H1 (cell line): ENCODE measurements around the gene CCSAP.

Source experiments
- CREB1 ChIP-seq: IDR thresholded peaks from 2 replicates; pipeline ENCODE4 v1.6.1; 2012; ENCODE audit warnings: inconsistent platforms
- CTCF ChIP-seq, 3 experiments: IDR thresholded peaks; 1 replicate in 2 of 3; 2 replicates in 1 of 3; pipeline versions ENCODE4 v1.5.1 to v1.6.1; 2011; ENCODE audit warnings: low read length in 3 of 3, mild to moderate bottlenecking in 3 of 3, inconsistent platforms in 2 of 3, low read depth in 1 of 3, moderate library complexity in 1 of 3; ENCODE audit not compliant: insufficient read depth in 1 of 3; ENCODE audit errors: control extremely low read depth in 1 of 3
- POLR2A ChIP-seq, 2 experiments: IDR thresholded peaks; 1 replicate in 1 of 2; 2 replicates in 1 of 2; pipeline ENCODE4 v1.6.1; 2011; ENCODE audit warnings: low read depth in 2 of 2, low read length in 2 of 2, mild to moderate bottlenecking in 2 of 2; ENCODE audit errors: control extremely low read depth in 1 of 2

GRCh38 chr1:229280921-229281320, 61.9 kb downstream of the CCSAP start:
- TF ChIP-seq POLR2A (IDR thresholded peaks at IDR 0.05; ENCODE audit: control extremely low read depth in 1 of 2, low read depth in 2 of 2, low read length in 2 of 2) (no peak), CREB1 (no peak), CTCF (IDR thresholded peaks at IDR 0.05; ENCODE audit: control extremely low read depth in 1 of 3, insufficient read depth in 1 of 3, low read depth in 1 of 3, low read length in 3 of 3) (no peak)
